ENCODE results near the gene CA5A. TPM values are rescaled to one million over a fixed set of nuclear protein-coding genes. Genes with fewer than 3 reads are reported as not detected.

The CA5A gene
- total and polyA plus RNA-seq, 2 of the 4 experiments (the other 2 are of a cell fraction): not detected

GRCh38 chr16:87919681-87919994 lies 16.7 kb downstream of the CA5A start:
- intact Hi-C loops (cut with micrococcal nuclease): no loop called here
- H3K27me3 ChIP-seq (ENCODE audit: control insufficient read depth, insufficient read depth, low read length): peaks cover 36% of the 10 kb centered on the region
- ChIA-PET CTCF (interaction anchor here (0.9 kb wide), 1 partner anchor 138 kb away, joined by 3 read pairs; no protein-coding TSS in a partner anchor), POLR2A (ENCODE audit: unreplicated experiment) (no interaction called here)
- TF ChIP-seq RFX5 (IDR thresholded peaks at IDR 0.05; ENCODE audit: low read depth, low read length): no peak
- no peak for TF ChIP-seq NFE2L2 (IDR thresholded peaks at IDR 0.05; ENCODE audit: low read depth, low read length)
- TF ChIP-seq BHLHE40 (IDR thresholded peaks at IDR 0.05; ENCODE audit: low read depth, low read length): no peak
- no peak for TF ChIP-seq MAZ (IDR thresholded peaks at IDR 0.05; ENCODE audit: borderline replicate concordance, low read depth, low read length)
- TF ChIP-seq FOS (IDR thresholded peaks at IDR 0.05; ENCODE audit: low read depth, low read length): no peak
- no peak for TF ChIP-seq MXI1 (IDR thresholded peaks at IDR 0.05; ENCODE audit: borderline replicate concordance, low read depth, low read length)
- TF ChIP-seq, protein P1, sequence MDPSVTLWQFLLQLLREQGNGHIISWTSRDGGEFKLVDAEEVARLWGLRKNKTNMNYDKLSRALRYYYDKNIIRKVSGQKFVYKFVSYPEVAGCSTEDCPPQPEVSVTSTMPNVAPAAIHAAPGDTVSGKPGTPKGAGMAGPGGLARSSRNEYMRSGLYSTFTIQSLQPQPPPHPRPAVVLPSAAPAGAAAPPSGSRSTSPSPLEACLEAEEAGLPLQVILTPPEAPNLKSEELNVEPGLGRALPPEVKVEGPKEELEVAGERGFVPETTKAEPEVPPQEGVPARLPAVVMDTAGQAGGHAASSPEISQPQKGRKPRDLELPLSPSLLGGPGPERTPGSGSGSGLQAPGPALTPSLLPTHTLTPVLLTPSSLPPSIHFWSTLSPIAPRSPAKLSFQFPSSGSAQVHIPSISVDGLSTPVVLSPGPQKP (IDR thresholded peaks at IDR 0.05; ENCODE audit: borderline replicate concordance, low read depth, low read length): no peak
- TF ChIP-seq SMC3 (IDR thresholded peaks at IDR 0.05; ENCODE audit: low read depth, low read length): no peak
- TF ChIP-seq CEBPB (IDR thresholded peaks at IDR 0.05; ENCODE audit: low read depth, low read length): no peak
- TF ChIP-seq, protein P2, sequence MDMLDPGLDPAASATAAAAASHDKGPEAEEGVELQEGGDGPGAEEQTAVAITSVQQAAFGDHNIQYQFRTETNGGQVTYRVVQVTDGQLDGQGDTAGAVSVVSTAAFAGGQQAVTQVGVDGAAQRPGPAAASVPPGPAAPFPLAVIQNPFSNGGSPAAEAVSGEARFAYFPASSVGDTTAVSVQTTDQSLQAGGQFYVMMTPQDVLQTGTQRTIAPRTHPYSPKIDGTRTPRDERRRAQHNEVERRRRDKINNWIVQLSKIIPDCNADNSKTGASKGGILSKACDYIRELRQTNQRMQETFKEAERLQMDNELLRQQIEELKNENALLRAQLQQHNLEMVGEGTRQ (IDR thresholded peaks at IDR 0.05; ENCODE audit: low read depth, low read length): no peak
- no peak for TF ChIP-seq CHD1 (IDR thresholded peaks at IDR 0.05; ENCODE audit: low read depth, low read length)
- no peak for TF ChIP-seq POLR2A (IDR thresholded peaks at IDR 0.05; ENCODE audit: low read depth, low read length)
- no peak for TF ChIP-seq RAD21 (IDR thresholded peaks at IDR 0.05; ENCODE audit: low read length)
- no peaks in the 10 kb centered on the region for H3K9me1 ChIP-seq (ENCODE audit: insufficient read depth, low read length)
- no peak overlapping the region for H3K14ac ChIP-seq (replicated peaks; ENCODE audit: low read depth, low read length)
- H3K4ac ChIP-seq (ENCODE audit: low read depth, low read length): no peak overlapping the region
- no peak overlapping the region for H2BK20ac ChIP-seq (ENCODE audit: low read depth, low read length)
- no peak overlapping the region for H2BK15ac ChIP-seq (ENCODE audit: low read depth, low read length)
- no peak overlapping the region for H4K91ac ChIP-seq (ENCODE audit: insufficient read depth, low read depth, low read length)
- no peak overlapping the region for H4K5ac ChIP-seq (ENCODE audit: low read depth, low read length)
- H3K9me3 ChIP-seq (ENCODE audit: control insufficient read depth, insufficient read depth, low read length): no peaks in the 10 kb centered on the region
- DNase-seq: no peak
- no peak overlapping the region for H3K27ac ChIP-seq (ENCODE audit: insufficient read depth, low read length)
- no peak for ATAC-seq (ENCODE audit: low read depth)
- H2AK5ac ChIP-seq (ENCODE audit: low read depth, low read length): no peak overlapping the region
- H3K36me3 ChIP-seq (ENCODE audit: control insufficient read depth, insufficient read depth, low read length): no peaks in the 10 kb centered on the region
- H3K56ac ChIP-seq (ENCODE audit: extremely low read depth, insufficient read depth, low read length): no peak overlapping the region
- in situ Hi-C loops (cut with MboI; ENCODE audit: low sequenced_read_pairs): no loop called here
- H2BK120ac ChIP-seq (ENCODE audit: low read depth, low read length): no peak overlapping the region
- dilution Hi-C loops (cut with HindIII; ENCODE audit: low sequenced_read_pairs, unreplicated experiment): no loop called here
- H2AFZ ChIP-seq (replicated peaks; ENCODE audit: low read length, poor library complexity): no peak overlapping the region
- H4K20me1 ChIP-seq (ENCODE audit: insufficient read depth, low read length): no peaks in the 10 kb centered on the region
- H3K79me1 ChIP-seq (ENCODE audit: low read depth in 1 of 2, low read length in 2 of 2): no peaks in the 10 kb centered on the region
- H3K23ac ChIP-seq (ENCODE audit: low read depth, low read length): no peak overlapping the region
- H2AK9ac ChIP-seq (replicated peaks; ENCODE audit: low read depth, low read length, poor library complexity): no peak overlapping the region
- no peak overlapping the region for H3K4me2 ChIP-seq (ENCODE audit: low read depth, low read length)
- 60% methylated on average over 1 of the region's 10 CpGs; no CpG with 5 or more reads in 1 of the 2 experiments for WGBS, 2 experiments (ENCODE audit: extremely low coverage in 2 of 2, insufficient read length in 1 of 2)
- no peak overlapping the region for H3K18ac ChIP-seq (ENCODE audit: low read depth, low read length)
- no peaks in the 10 kb centered on the region for H3K4me1 ChIP-seq (ENCODE audit: control insufficient read depth, insufficient read depth, low read length)
- H3K9ac ChIP-seq (ENCODE audit: low read depth, low read length): no peak overlapping the region
- no peak overlapping the region for H4K8ac ChIP-seq (ENCODE audit: low read depth in 2 of 2, low read length in 2 of 2)
- no TSS peak for BruUV-seq (replicated peaks)
- no peak overlapping the region for H2BK5ac ChIP-seq (ENCODE audit: low read depth, low read length, poor library complexity, severe bottlenecking)
- H3K4me3 ChIP-seq (ENCODE audit: insufficient read depth, low read depth, low read length): no peak overlapping the region

Data from IMR-90 (cell line).